ENCODE measurements around the gene MSANTD1. TPM values are rescaled to one million over a fixed set of nuclear protein-coding genes. Genes with fewer than 3 reads are reported as not detected.

The MSANTD1 gene
- total RNA-seq, 1 experiment from 2014 or later: 0.71 TPM

- RAD21 ChIA-PET (ENCODE audit: low non-redundant PET in 1 of 2, low total read pairs in 2 of 2, uncharacterized antibody in 2 of 2, unreplicated experiment in 2 of 2): no interaction called here
- Histone ChIP-seq H3K9me2 (ENCODE audit: insufficient read depth) (no peaks in the 10 kb centered on the region), H3K9ac (ENCODE audit: low read length) (no peak overlapping the region), H3K79me2 (ENCODE audit: insufficient read depth, low read length) (no peaks in the 10 kb centered on the region), H3K36me3 (ENCODE audit: control insufficient read depth in 1 of 2, insufficient read depth in 2 of 2, low read length in 2 of 2) (no peaks in the 10 kb centered on the region), H3K9me3 (ENCODE audit: control insufficient read depth in 1 of 2, insufficient read depth in 1 of 2, low read depth in 1 of 2, low read length in 2 of 2) (no peaks in the 10 kb centered on the region), H3K4me1 (ENCODE audit: control insufficient read depth in 1 of 2, insufficient read depth in 2 of 2, low read length in 2 of 2) (no peaks in the 10 kb centered on the region), H2AFZ (ENCODE audit: low read depth, low read length, poor library complexity, severe bottlenecking) (no peak overlapping the region), H3K4me3 (replicated peaks in 1 of 2; ENCODE audit: low read depth in 1 of 2, low read length in 2 of 2) (no peak overlapping the region), H3K4me2 (ENCODE audit: low read length) (no peak overlapping the region), H3K27ac (ENCODE audit: low read depth, low read length) (no peak overlapping the region), H3K27me3 (ENCODE audit: insufficient read depth, low read length) (no peaks in the 10 kb centered on the region), H4K20me1 (ENCODE audit: insufficient read depth) (no peaks in the 10 kb centered on the region)
- CTCF ChIA-PET: no interaction called here
- ATAC-seq (no peak), DNase-seq (ENCODE audit: low read depth, low spot score) (no peak)
- intact Hi-C loops (cut with micrococcal nuclease): no loop called here
- no peak for TF ChIP-seq ZNF274 (IDR thresholded peaks at IDR 0.05; ENCODE audit: low read depth, low read length)
- no peak for TF ChIP-seq POLR2AphosphoS5 (IDR thresholded peaks at IDR 0.05; ENCODE audit: low read depth, low read length)
- TF ChIP-seq EZH2phosphoT487 (IDR thresholded peaks at IDR 0.05; ENCODE audit: borderline replicate concordance): no peak
- TF ChIP-seq REST (IDR thresholded peaks at IDR 0.05; ENCODE audit: low read depth): no peak
- no peak for TF ChIP-seq SRF (IDR thresholded peaks at IDR 0.05; ENCODE audit: low read depth)
- no peak for TF ChIP-seq TCF7L2 (IDR thresholded peaks at IDR 0.05; ENCODE audit: borderline replicate concordance, extremely low read depth, insufficient read depth, insufficient read length)
- no peak for TF ChIP-seq MAX (IDR thresholded peaks at IDR 0.05)
- TF ChIP-seq YY1 (IDR thresholded peaks at IDR 0.05; ENCODE audit: extremely low read depth, insufficient replicate concordance, low read depth, low read length): no peak
- TF ChIP-seq CEBPB (IDR thresholded peaks at IDR 0.05; ENCODE audit: low read depth): no peak
- BruUV-seq (replicated peaks): no TSS peak
- POLR2A ChIA-PET: no interaction called here
These were observed 5.0 kb upstream of the MSANTD1 start for GRCh38 chr4:3244002-3244401.

Measured in HCT116 (cell line).